Panc1 (cell line): ENCODE data around the gene SMIM7. TPM values are rescaled to one million over a fixed set of nuclear protein-coding genes. Genes with fewer than 3 reads are reported as not detected.
A peak's percentile ranks its signal among the peaks of the same experiment; 100 is the strongest.

Source experiments
- ATAC-seq: fragments of 200-7000 bp; cut with Tn5 transposase; 2 replicates; pipeline ENCODE4 v1.9.1; 2020; ENCODE audit warnings: mild to moderate bottlenecking, moderate library complexity
- BruUV-seq: library from RNA; stranded (reverse); fragments of 400-500 nt; replicated peaks from 2 replicates; lab custom pipeline; 2021; lab: Mats Ljungman, UMichigan
- CTCF ChIA-PET: fragments of 300-600 bp; sonication (Branson Sonifier 250); formaldehyde crosslinking; loops from one replicate; lab custom pipeline; 2022; ENCODE audit warnings: antibody characterized with exemption; lab: Charles Lee
- POLR2A ChIA-PET: fragments of 300-600 bp; sonication (Branson Sonifier 250); formaldehyde crosslinking; loops from one replicate; lab custom pipeline; 2022; ENCODE audit warnings: antibody characterized with exemption; lab: Charles Lee
- DNase-seq: peaks from one replicate; pipeline ENCODE4 v3.0.0-alpha.2; 2010; ENCODE audit warnings: low read depth, low spot score
- H3K27ac ChIP-seq: 2 replicates; pipeline ENCODE4 v1.5.1; 2011; ENCODE audit warnings: mild to moderate bottlenecking, low read length, inconsistent platforms
- H3K27me3 ChIP-seq: fragments of 200-500 bp; sonication (Bioruptor generic); 2 replicates; pipeline ENCODE4 v1.6.0; 2014; ENCODE audit warnings: low read length, inconsistent platforms; ENCODE audit not compliant: control insufficient read depth, insufficient read depth
- H3K36me3 ChIP-seq: fragments of 200-500 bp; sonication (Bioruptor generic); 2 replicates; pipeline ENCODE4 v1.5.1; 2014; ENCODE audit warnings: inconsistent platforms, mild to moderate bottlenecking, low read length, moderate library complexity; ENCODE audit not compliant: control insufficient read depth, insufficient read depth
- H3K4me1 ChIP-seq: 2 replicates; pipeline ENCODE4 v1.5.1; 2011; ENCODE audit warnings: inconsistent platforms, mild to moderate bottlenecking, low read length, moderate library complexity; ENCODE audit not compliant: control insufficient read depth, insufficient read depth
- H3K4me3 ChIP-seq, 2 experiments: 2 replicates each; pipeline ENCODE4 v1.5.1; 2011 to 2012; ENCODE audit warnings: low read depth in 2 of 2, low read length in 2 of 2, mild to moderate bottlenecking in 2 of 2, inconsistent platforms in 1 of 2, moderate library complexity in 1 of 2
- H3K9me3 ChIP-seq: fragments of 200-500 bp; sonication (Bioruptor generic); 2 replicates; pipeline ENCODE4 v1.5.1; 2014; ENCODE audit warnings: low read depth, mild to moderate bottlenecking, inconsistent platforms, low read length, moderate library complexity; ENCODE audit not compliant: control insufficient read depth, insufficient read depth
- POLR2AphosphoS5 ChIP-seq: IDR thresholded peaks from 2 replicates; pipeline ENCODE4 v1.6.1; 2012; ENCODE audit warnings: mild to moderate bottlenecking, low read depth, low read length, moderate library complexity
- SIN3A ChIP-seq: IDR thresholded peaks from 2 replicates; pipeline ENCODE4 v1.6.1; 2012; ENCODE audit warnings: low read depth, mild to moderate bottlenecking, low read length, moderate library complexity, borderline replicate concordance; ENCODE audit not compliant: insufficient read depth
- TCF7L2 ChIP-seq: IDR thresholded peaks from 2 replicates; pipeline ENCODE4 v1.6.1; 2011; ENCODE audit warnings: mild to moderate bottlenecking, low read depth, low read length, inconsistent platforms
- in situ Hi-C: cut with HindIII; loops from 2 replicates; pipeline ENCODE4 v1.10.0; 2016; ENCODE audit warnings: low sequenced_read_pairs, low pct_unique_long_range_greater_than_20kb
- intact Hi-C: fragments of 100-400 bp; cut with micrococcal nuclease; formaldehyde crosslinking; loops from one replicate; pipeline ENCODE4 v1.10.0; 2022; ENCODE audit not compliant: unreplicated experiment
- total RNA-seq: library from RNA; stranded (reverse); gene quantifications from one replicate; pipeline ENCODE4 v1.2.1, GENCODE V29; 2021; ENCODE audit not compliant: unreplicated experiment
- TF ChIP-seq, protein P1 (sequence below), 2 experiments: IDR thresholded peaks; 2 replicates each; pipeline ENCODE4 v1.6.1; 2011 to 2012; ENCODE audit warnings: low read depth in 2 of 2, control low read depth in 1 of 2, low read length in 1 of 2, mild to moderate bottlenecking in 1 of 2, moderate library complexity in 1 of 2; ENCODE audit not compliant: insufficient read depth in 1 of 2
- TF ChIP-seq, protein P2 (sequence below): fragments of 450-650 bp; IDR thresholded peaks from 2 replicates; pipeline ENCODE4 v1.5.1; 2017; ENCODE audit warnings: mild to moderate bottlenecking

The SMIM7 gene
- total RNA-seq, 1 experiment from 2014 or later: 70.7 TPM

DNA sequence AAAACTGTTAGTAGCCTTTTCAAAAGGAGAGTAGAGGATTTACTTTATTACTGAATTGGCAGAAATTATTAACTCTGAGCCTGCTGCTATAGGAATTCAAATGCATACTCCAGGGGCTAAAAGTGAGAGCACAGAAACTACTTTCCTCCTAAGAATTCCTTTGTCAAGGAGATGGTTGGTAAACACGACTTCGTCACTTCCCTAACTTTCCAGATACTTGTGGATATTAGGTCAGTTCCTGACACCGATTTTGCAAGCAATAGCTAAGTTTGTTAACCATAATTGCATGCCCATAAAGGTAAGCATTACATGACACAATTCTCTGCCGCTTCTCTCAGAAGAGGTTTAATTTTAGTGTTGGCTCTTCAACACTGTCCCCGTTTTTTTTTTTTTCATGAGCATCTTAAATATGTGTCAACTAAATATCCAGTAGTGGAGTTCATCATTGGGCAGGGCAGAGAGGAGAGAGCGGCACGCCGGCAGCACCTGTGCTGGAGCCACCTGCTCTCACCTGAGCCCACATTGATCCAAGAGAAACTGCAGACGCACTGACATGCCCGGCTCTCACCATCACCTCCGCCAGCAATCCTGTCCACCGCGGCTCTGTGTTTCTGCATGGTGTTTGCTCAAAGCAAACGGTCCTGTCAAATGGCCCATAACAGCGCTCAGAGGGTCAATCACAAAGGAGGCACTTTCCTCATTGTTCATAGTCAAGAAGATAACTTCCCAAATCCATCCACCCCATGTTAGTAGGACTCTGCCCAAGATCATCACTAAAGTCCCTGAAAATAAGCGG is 34.6 kb downstream of the SMIM7 start:
- peaks cover 4% of the 10 kb centered on the region; the same call in 1 of the 2 replicates for H3K36me3 ChIP-seq
- H3K27ac ChIP-seq: no peak overlapping the region
- peak overlapping the region in 1 of 2 experiments; percentile 6; a peak in 1 of 4 replicates for H3K4me3 ChIP-seq
- intact Hi-C loops (no loop called here), in situ Hi-C loops (no loop called here)
- no peaks in the 10 kb centered on the region for H3K27me3 ChIP-seq
- no peak for ATAC-seq
- ChIA-PET CTCF (interaction anchor here (0.6 kb wide), 1 partner anchor 17 kb away, joined by 5 read pairs; no protein-coding TSS in a partner anchor), POLR2A (no interaction called here)
- H3K9me3 ChIP-seq: no peaks in the 10 kb centered on the region
- no TSS peak for BruUV-seq
- no peak for TF ChIP-seq TCF7L2
- TF ChIP-seq SIN3A: no peak
- TF ChIP-seq, protein P1, sequence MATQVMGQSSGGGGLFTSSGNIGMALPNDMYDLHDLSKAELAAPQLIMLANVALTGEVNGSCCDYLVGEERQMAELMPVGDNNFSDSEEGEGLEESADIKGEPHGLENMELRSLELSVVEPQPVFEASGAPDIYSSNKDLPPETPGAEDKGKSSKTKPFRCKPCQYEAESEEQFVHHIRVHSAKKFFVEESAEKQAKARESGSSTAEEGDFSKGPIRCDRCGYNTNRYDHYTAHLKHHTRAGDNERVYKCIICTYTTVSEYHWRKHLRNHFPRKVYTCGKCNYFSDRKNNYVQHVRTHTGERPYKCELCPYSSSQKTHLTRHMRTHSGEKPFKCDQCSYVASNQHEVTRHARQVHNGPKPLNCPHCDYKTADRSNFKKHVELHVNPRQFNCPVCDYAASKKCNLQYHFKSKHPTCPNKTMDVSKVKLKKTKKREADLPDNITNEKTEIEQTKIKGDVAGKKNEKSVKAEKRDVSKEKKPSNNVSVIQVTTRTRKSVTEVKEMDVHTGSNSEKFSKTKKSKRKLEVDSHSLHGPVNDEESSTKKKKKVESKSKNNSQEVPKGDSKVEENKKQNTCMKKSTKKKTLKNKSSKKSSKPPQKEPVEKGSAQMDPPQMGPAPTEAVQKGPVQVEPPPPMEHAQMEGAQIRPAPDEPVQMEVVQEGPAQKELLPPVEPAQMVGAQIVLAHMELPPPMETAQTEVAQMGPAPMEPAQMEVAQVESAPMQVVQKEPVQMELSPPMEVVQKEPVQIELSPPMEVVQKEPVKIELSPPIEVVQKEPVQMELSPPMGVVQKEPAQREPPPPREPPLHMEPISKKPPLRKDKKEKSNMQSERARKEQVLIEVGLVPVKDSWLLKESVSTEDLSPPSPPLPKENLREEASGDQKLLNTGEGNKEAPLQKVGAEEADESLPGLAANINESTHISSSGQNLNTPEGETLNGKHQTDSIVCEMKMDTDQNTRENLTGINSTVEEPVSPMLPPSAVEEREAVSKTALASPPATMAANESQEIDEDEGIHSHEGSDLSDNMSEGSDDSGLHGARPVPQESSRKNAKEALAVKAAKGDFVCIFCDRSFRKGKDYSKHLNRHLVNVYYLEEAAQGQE (IDR thresholded peaks at IDR 0.05; ENCODE audit: insufficient read depth in 1 of 2, low read depth in 2 of 2, low read length in 1 of 2): no peak
- TF ChIP-seq, protein P2, sequence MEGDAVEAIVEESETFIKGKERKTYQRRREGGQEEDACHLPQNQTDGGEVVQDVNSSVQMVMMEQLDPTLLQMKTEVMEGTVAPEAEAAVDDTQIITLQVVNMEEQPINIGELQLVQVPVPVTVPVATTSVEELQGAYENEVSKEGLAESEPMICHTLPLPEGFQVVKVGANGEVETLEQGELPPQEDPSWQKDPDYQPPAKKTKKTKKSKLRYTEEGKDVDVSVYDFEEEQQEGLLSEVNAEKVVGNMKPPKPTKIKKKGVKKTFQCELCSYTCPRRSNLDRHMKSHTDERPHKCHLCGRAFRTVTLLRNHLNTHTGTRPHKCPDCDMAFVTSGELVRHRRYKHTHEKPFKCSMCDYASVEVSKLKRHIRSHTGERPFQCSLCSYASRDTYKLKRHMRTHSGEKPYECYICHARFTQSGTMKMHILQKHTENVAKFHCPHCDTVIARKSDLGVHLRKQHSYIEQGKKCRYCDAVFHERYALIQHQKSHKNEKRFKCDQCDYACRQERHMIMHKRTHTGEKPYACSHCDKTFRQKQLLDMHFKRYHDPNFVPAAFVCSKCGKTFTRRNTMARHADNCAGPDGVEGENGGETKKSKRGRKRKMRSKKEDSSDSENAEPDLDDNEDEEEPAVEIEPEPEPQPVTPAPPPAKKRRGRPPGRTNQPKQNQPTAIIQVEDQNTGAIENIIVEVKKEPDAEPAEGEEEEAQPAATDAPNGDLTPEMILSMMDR: no peak
- TF ChIP-seq POLR2AphosphoS5: no peak
- peaks cover 17% of the 10 kb centered on the region for H3K4me1 ChIP-seq
- no peak for DNase-seq

DNA sequence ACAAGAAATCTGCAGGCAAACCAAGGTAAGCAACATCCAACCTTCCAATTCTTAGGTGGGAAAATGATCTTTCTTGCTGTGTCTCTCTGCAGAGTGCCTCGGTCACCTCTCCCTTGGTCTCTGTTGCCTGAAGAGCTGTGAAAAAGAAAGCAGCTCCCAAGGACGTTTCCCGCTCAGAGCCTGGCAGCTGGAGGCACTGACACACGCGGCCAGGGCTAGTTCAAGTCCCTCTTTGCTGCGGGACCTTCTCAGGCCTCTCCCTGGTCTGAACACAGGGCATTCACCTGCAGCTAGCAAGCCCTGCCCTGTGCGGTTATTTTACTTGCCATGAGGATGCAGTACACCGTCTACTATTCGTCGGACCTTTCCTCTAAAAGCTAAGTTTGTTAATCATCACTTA is 35.7 kb downstream of the SMIM7 start:
- ChIA-PET CTCF (interaction anchor here (0.6 kb wide), 1 partner anchor 428 kb away, joined by 3 read pairs; no protein-coding TSS in a partner anchor), POLR2A (interaction anchor here (0.6 kb wide), 1 partner anchor 81 kb away, joined by 6 read pairs; no protein-coding TSS in a partner anchor)
- Histone ChIP-seq H3K27ac (no peak overlapping the region), H3K4me3 (no peak overlapping the region), H3K4me1 (peaks cover 18% of the 10 kb centered on the region), H3K27me3 (no peaks in the 10 kb centered on the region), H3K9me3 (no peaks in the 10 kb centered on the region), H3K36me3 (peaks cover 4% of the 10 kb centered on the region; the same call in 1 of the 2 replicates)
- ATAC-seq (no peak), DNase-seq (no peak)
- TF ChIP-seq, protein P1 (IDR thresholded peaks at IDR 0.05; ENCODE audit: insufficient read depth in 1 of 2, low read depth in 2 of 2, low read length in 1 of 2): no peak
- TF ChIP-seq SIN3A (no peak), TCF7L2 (no peak), POLR2AphosphoS5 (no peak)
- TF ChIP-seq, protein P2: no peak
- in situ Hi-C loops: no loop called here
- no TSS peak for BruUV-seq
- intact Hi-C loops: no loop called here
